ENCODE data around the gene PCDHGA10. TPM values are rescaled to one million over a fixed set of nuclear protein-coding genes. Genes with fewer than 3 reads are reported as not detected.
"Not testable (repeated sequence)": the region's sequence is repeated elsewhere in the genome, so short reads cannot be mapped to it uniquely, and the experiment has no call there.

The PCDHGA10 gene
- total and polyA plus RNA-seq, 2 donors, result 1.6 to 12.3 TPM

GRCh38 chr5:141402553-141403243, 10.1 kb upstream of the PCDHGA10 start, which contains the start of gene PCDHGA9:
TSS of gene PCDHGA9 (plus strand) at chr5:141402778. CDS start at chr5:141402953, 175 bp downstream.
- H3K4me3 ChIP-seq (ENCODE audit: low read depth, low read length), result no peak within 1 kb of the TSS
- no peak within 1 kb of the TSS for H3K27ac ChIP-seq (ENCODE audit: low read depth)
- H3K36me3 ChIP-seq (ENCODE audit: insufficient read depth), result no peaks in the 10 kb centered on the region
- WGBS, result 16% methylated on average over 27 of the region's 27 CpGs
- no peak for DNase-seq (ENCODE audit: extremely low spot score)
- no peaks in the 10 kb centered on the region for H3K4me1 ChIP-seq (ENCODE audit: insufficient read depth)

GRCh38 chr5:141403387-141403786, 9.4 kb upstream of the PCDHGA10 start:
- Histone ChIP-seq H3K4me3 (ENCODE audit: low read depth, low read length) (no peak overlapping the region), H3K4me1 (ENCODE audit: insufficient read depth) (no peaks in the 10 kb centered on the region), H3K36me3 (ENCODE audit: insufficient read depth) (no peaks in the 10 kb centered on the region), H3K27ac (ENCODE audit: low read depth) (no peak overlapping the region)
- no peak for DNase-seq (ENCODE audit: extremely low spot score)
- 26% methylated on average over 22 of the region's 22 CpGs for WGBS

- not testable (repeated sequence) for H3K4me3 ChIP-seq (ENCODE audit: low read depth, low read length); H3K4me1 ChIP-seq (ENCODE audit: insufficient read depth); DNase-seq (ENCODE audit: extremely low spot score); H3K36me3 ChIP-seq (ENCODE audit: insufficient read depth); H3K27ac ChIP-seq (ENCODE audit: low read depth)
- WGBS, result 9% methylated on average over 48 of the region's 51 CpGs
Observed at GRCh38 chr5:141407790-141408505, 4.8 kb upstream of the PCDHGA10 start, which contains the start of gene PCDHGB6. TSS of gene PCDHGB6 (plus strand) at chr5:141408021. CDS start at chr5:141408203, 182 bp downstream.

GRCh38 chr5:141409598-141410306, 3.0 kb upstream of the PCDHGA10 start:
- no peak overlapping the region for H3K27ac ChIP-seq (ENCODE audit: low read depth)
- H3K4me3 ChIP-seq (ENCODE audit: low read depth, low read length), result no peak overlapping the region
- H3K4me1 ChIP-seq (ENCODE audit: insufficient read depth), result no peaks in the 10 kb centered on the region
- no peak for DNase-seq (ENCODE audit: extremely low spot score)
- H3K36me3 ChIP-seq (ENCODE audit: insufficient read depth), result no peaks in the 10 kb centered on the region
- WGBS, result 20% methylated on average over 64 of the region's 64 CpGs

- Histone ChIP-seq H3K4me3 (ENCODE audit: low read depth, low read length) (no peak overlapping the region), H3K36me3 (ENCODE audit: insufficient read depth) (no peaks in the 10 kb centered on the region), H3K27ac (ENCODE audit: low read depth) (no peak overlapping the region), H3K4me1 (ENCODE audit: insufficient read depth) (no peaks in the 10 kb centered on the region)
- whole genome bisulfite sequencing, result 51% methylated on average over 3 of the region's 3 CpGs
- no peak for DNase-seq (ENCODE audit: extremely low spot score)
Observed at GRCh38 chr5:141411575-141411974, 1.2 kb upstream of the PCDHGA10 start.

- Histone ChIP-seq H3K36me3 (ENCODE audit: insufficient read depth) (no peaks in the 10 kb centered on the region), H3K27ac (ENCODE audit: low read depth) (no peak overlapping the region), H3K4me3 (ENCODE audit: low read depth, low read length) (no peak overlapping the region), H3K4me1 (ENCODE audit: insufficient read depth) (no peaks in the 10 kb centered on the region)
- whole genome bisulfite sequencing, result 16% methylated on average over 25 of the region's 25 CpGs
- DNase-seq (ENCODE audit: extremely low spot score), result no peak
Observed at GRCh38 chr5:141413540-141414069, 818 bp downstream of the PCDHGA10 start.

GRCh38 chr5:141414548-141415274, 1.9 kb downstream of the PCDHGA10 start:
- not testable (repeated sequence) for H3K27ac ChIP-seq (ENCODE audit: low read depth); H3K4me3 ChIP-seq (ENCODE audit: low read depth, low read length); DNase-seq (ENCODE audit: extremely low spot score); H3K36me3 ChIP-seq (ENCODE audit: insufficient read depth); H3K4me1 ChIP-seq (ENCODE audit: insufficient read depth)
- 26% methylated on average over 40 of the region's 46 CpGs for WGBS

- 26% methylated on average over 24 of the region's 24 CpGs for WGBS
- not testable (repeated sequence) for H3K4me3 ChIP-seq (ENCODE audit: low read depth, low read length); DNase-seq (ENCODE audit: extremely low spot score); H3K36me3 ChIP-seq (ENCODE audit: insufficient read depth); H3K4me1 ChIP-seq (ENCODE audit: insufficient read depth); H3K27ac ChIP-seq (ENCODE audit: low read depth)
Observed at GRCh38 chr5:141415275-141415618, 2.5 kb downstream of the PCDHGA10 start.

- DNase-seq (ENCODE audit: extremely low spot score), result peak; percentile 11
Observed at GRCh38 chr5:141417494-141418172, 4.8 kb downstream of the PCDHGA10 start, which contains the start of gene PCDHGB7. TSS of gene PCDHGB7 (plus strand) at chr5:141417677. CDS start at chr5:141417860, 183 bp downstream.

GRCh38 chr5:141419074-141419880, 6.5 kb downstream of the PCDHGA10 start:
- Histone ChIP-seq H3K4me1 (ENCODE audit: insufficient read depth) (no peaks in the 10 kb centered on the region), H3K4me3 (ENCODE audit: low read depth, low read length) (no peak overlapping the region), H3K36me3 (ENCODE audit: insufficient read depth) (no peaks in the 10 kb centered on the region), H3K27ac (ENCODE audit: low read depth) (no peak overlapping the region)
- DNase-seq (ENCODE audit: extremely low spot score), result no peak
- 27% methylated on average over 74 of the region's 74 CpGs for WGBS

More at GRCh38 chr5:141417494-141418172, 4.8 kb downstream of the PCDHGA10 start, which contains the start of gene PCDHGB7:
- peak within 1 kb of the TSS; percentile 14 for H3K4me3 ChIP-seq (ENCODE audit: low read depth, low read length)
- H3K4me1 ChIP-seq (ENCODE audit: insufficient read depth); H3K36me3 ChIP-seq (ENCODE audit: insufficient read depth); H3K27ac ChIP-seq (ENCODE audit: low read depth): not testable (repeated sequence)
- WGBS, result 7% methylated on average over 44 of the region's 47 CpGs

GRCh38 chr5:141420855-141421488, 8.2 kb downstream of the PCDHGA10 start, which contains the start of gene PCDHGA11:
TSS of gene PCDHGA11 (plus strand) at chr5:141421051. CDS start at chr5:141421228, 177 bp downstream.
- Histone ChIP-seq H3K4me1 (ENCODE audit: insufficient read depth) (no peaks in the 10 kb centered on the region), H3K4me3 (ENCODE audit: low read depth, low read length) (no peak within 1 kb of the TSS), H3K36me3 (ENCODE audit: insufficient read depth) (no peaks in the 10 kb centered on the region), H3K27ac (ENCODE audit: low read depth) (no peak within 1 kb of the TSS)
- 11% methylated on average over 42 of the region's 42 CpGs for WGBS
- no peak for DNase-seq (ENCODE audit: extremely low spot score)

Measured in urinary bladder (tissue), 4 donors.